HT-29 (cell line): ENCODE results near the gene CPEB2. TPM values are rescaled to one million over a fixed set of nuclear protein-coding genes. Genes with fewer than 3 reads are reported as not detected.
A peak's percentile ranks its signal among the peaks of the same experiment; 100 is the strongest.
"Not testable (repeated sequence)": the region's sequence is repeated elsewhere in the genome, so short reads cannot be mapped to it uniquely, and the experiment has no call there.

Experiments used
- DNase-seq: peaks from one replicate; pipeline ENCODE4 v3.0.0-alpha.2; 2015; ENCODE audit warnings: low spot score
- total RNA-seq: library from RNA; depleted of rRNA; stranded (reverse); fragments of >200 nt; shearing (Covaris generic); gene quantifications from 2 replicates; pipeline ENCODE4 v1.2.3, GENCODE V29; 2014

Gene CPEB2
- total RNA-seq, 1 experiment from 2014 or later: 1.2 TPM

GRCh38 chr4:15043922-15044321, 41.6 kb downstream of the CPEB2 start:
- DNase-seq: no peak

- no peak for DNase-seq
Measured at GRCh38 chr4:15054541-15054940, 52.3 kb downstream of the CPEB2 start.

- DNase-seq: no peak
Measured at GRCh38 chr4:15060213-15060612, 57.9 kb downstream of the CPEB2 start.

GRCh38 chr4:15063341-15063740, 61.1 kb downstream of the CPEB2 start:
- DNase-seq: no peak

DNA sequence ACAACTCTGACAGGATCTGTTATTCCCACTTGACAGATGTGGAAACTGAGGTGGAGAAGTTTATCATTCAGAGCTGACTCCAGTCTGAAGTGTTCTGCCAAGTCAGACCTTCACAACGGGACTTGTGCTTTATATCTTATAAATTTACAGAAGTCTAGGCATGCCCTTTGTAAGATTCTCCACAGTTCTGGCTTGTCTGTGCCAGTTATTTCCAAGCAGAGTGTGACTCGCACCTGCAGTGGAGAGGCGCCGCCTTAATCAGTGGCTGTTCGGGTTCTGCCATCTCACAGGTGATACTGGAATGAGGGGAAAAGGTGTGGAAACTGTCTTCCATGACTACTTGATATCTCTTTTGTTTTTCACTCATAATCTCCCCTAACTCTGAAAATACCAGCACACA, 63.2 kb downstream of the CPEB2 start:
- no peak for DNase-seq

DNA sequence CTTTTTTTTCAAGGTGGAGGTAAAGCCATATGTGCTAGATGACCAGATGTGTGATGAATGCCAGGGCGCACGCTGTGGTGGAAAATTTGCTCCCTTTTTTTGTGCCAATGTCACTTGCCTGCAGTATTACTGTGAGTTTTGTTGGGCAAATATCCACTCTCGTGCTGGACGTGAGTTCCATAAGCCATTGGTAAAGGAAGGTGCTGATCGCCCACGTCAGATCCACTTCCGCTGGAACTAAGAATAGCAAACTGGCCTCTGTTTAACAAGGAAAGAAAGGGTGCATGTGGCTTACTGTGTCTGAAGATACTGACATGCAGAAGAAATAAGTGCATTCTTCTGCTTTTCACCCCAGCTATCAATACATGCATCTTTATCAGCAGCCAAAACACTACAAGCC, 63.9 kb downstream of the CPEB2 start:
- no peak for DNase-seq

- DNase-seq: no peak
Measured at GRCh38 chr4:15068298-15068697, 66.0 kb downstream of the CPEB2 start.

GRCh38 chr4:15075875-15076274, 73.6 kb downstream of the CPEB2 start:
- DNase-seq: no peak

DNA sequence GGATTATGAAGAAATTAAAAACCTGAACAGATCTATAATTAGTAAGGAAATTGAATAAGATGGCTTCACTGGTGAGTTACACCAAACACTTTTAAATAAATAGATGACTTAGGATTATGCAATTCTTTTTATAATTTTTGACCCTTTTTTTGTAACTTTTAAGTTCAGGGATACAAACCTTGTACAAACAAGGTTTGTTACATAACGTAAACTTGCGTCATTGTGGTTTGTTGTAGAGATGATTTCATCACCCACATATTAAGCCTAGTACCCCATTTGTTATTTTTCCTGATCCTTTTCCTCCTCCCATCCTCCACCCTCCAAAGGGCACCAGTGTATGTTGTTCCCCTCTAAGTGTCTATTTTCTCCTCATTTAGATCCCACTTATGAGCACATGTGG, 75.7 kb downstream of the CPEB2 start:
- DNase-seq: no peak

DNA sequence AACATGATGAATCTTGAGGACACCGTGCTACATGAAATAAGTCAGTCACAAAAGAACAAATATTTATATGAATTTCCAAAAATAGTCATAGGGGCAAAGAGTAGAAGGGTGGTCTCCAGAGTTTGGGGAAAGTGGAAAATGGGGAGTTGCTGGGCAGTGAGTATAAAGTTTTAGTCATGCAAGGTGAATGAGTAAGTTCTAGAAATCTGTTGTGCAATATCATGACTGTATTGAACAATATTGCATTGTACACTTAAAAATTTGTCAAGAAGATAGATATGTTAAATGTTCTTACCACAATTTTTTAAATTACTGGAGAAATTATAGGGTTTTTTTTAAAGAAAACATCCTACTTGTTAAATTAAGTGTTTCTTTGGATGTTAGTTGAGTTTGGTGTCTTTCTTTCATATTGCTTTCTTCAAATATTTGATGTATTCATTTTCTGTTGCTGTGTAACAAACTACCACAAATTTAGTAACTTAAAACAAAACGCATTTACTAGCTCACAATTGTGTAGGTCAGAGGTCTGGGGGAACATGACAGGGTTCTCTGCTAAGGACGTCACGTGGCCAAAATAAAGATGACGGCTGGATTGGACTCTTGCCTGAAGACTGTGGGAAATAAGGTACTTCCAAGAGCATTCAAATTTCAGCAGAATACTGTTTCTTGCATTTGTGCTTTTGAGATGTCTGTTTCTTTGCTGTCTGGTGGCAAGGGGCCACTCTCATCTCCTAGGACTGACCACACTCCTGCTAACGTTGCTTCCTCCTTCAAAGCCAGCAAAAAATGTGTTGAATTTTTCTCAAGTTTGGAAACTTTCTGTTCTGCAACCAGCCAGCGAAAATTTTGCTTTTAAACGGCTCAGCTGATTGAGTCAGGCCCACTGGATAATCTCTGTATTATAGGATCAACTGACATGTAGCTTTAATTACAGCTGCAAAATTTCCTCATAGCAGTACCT, 76.7 kb downstream of the CPEB2 start:
- no peak for DNase-seq

- DNase-seq: no peak
Measured at GRCh38 chr4:15084780-15085179, 82.5 kb downstream of the CPEB2 start.

GRCh38 chr4:15085762-15086161, 83.5 kb downstream of the CPEB2 start:
- DNase-seq: not testable (repeated sequence)

- not testable (repeated sequence) for DNase-seq
Measured at GRCh38 chr4:15086259-15086658, 84.0 kb downstream of the CPEB2 start.

DNA sequence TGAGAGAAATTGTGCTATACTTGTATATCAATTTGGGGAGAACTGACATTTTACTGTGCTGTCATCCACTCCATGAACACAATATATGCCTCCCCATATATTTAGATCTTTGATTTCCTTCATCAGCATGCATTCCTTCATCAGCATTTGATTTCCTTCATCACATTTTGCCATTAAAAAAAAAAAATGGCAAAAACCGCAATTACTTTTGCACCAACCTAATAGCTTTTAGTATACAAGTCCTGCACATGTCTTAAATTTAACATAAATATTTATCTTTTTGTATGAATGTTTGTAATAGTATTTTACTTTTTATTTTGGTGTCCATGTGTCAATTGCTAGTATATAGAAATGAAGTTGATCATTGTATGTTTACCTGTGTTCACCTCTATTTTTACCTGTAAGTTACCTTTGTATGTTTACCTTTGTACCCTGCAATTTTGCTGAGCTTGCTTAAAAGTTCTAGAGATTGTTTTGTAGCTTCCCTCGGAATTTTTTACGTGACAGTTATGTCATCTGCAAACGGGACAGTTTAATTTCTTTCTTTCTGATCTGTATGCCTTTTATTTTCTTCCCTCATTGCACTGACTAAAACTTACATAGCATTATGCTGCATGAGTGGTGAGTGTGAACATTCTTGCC, 86.2 kb downstream of the CPEB2 start:
- DNase-seq: no peak

GRCh38 chr4:15089979-15090378, 87.7 kb downstream of the CPEB2 start:
- no peak for DNase-seq

DNA sequence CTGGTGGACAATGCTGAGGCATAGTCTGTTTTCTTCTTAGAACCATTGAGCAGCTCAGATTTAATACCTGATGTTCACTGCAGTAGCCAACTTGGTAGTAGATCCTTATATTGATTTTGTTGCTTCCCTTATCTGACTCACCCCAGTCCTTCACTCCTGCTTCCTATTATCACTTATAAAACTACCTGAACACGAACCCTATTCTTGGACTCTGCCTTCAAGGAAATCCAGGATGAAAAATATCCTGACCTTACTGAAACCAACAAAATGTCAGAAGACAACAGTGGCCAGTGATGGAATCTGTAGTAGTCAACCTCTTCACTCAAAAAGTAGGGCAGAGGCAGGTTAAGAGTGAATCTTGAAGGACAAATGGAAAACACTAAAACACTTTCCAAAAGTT, 98.1 kb downstream of the CPEB2 start:
- DNase-seq: no peak

DNA sequence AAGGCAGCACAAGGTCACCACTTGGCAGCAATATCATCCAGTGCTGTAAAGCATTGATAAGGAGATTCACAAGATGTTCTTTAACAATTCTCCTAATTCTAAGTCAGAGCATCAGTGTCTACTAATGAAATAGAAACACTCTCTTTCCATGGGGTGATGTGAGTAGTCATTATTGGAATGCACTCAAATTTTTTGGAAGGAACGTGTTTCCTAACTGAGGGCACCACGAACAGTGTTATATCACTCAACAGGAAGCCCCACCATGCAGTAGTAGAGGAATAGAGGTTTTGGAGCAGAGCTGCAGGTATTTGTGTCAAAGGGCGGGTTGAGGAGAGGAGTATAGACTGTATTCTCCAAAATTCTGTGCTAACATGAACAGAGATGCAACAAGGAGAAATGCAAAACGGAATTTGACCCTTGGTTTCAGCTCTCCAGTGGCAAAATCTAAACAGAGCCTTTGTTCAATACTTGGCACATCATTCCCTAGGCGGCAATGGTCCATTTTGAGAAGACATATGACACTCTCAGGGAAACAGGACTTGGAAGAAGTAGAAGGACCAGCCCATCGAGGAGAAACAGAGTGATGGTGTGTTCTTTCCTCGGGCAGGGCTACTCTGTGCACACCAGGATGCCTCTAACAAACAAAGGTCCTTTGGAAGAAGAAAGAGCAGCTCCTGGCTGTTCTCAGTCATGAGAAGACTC, 98.9 kb downstream of the CPEB2 start:
- no peak for DNase-seq

DNA sequence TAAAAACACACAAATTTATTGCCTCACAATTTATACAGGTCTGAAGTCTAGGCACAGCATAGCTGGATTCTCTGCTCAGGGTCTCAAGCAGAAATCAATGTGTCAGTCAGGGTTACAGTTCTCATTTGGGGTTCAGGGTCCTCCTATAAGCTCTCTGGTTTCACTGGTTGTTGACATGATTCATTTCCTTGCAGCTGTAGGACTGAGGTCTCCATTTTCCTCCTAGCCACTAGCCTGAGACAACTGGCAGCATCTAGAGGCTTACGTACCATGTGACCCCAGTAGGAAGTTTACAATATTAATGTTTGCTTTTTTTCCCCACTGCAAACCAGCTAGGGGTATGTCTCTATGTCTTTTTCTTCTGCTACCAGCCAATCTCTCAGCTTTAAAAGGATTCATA, 102.5 kb downstream of the CPEB2 start:
- DNase-seq: no peak

- DNase-seq: no peak
Measured at GRCh38 chr4:15106399-15106798, 104.1 kb downstream of the CPEB2 start.

DNA sequence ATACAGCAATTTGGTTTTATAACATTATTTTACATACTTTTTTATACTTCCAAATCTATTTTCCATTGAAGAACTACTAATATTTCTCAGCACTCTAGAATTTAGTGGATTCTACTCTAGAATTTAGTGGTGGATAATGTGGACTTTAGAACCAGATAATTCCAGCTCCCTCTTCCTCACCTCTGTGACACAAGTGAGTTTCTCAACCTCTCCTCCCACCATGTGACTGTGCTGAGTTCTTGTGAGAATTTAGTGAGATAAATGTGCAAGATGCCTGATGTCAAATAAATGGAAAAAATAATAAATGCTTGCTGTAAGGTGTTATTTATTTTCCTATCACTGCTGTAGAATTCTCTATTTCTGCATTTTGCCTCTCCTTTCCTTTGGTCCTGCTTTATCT, 107.3 kb downstream of the CPEB2 start:
- DNase-seq: no peak

GRCh38 chr4:15110120-15110571, 107.9 kb downstream of the CPEB2 start:
- DNase-seq: peak; percentile 38

DNA sequence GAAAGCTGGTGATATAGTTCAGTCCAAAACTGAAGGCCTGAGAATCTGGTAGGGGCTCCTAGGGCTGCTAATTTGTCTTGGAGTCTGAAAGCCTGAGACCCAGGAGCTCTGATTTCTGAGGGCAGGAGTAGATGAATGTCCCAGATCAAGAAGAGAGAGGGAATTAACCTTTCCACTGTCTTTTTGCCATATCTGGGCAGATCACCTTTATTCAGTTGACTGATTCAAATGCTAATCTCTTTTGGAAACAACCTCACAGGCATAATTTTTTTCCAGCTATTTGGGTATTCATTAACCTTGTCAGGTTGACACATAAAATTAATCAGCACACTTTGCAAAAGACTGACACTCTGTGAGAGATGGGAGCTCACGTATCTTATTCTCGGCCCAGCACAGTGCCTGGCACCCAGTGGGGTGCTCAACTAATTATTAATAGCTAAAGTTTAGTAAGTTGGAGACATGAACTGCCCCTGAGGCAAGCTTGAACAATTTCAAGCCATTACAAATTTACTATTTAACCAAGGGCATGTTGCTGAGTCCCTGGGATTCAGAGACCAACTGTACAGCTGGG, 114.3 kb downstream of the CPEB2 start:
- no peak for DNase-seq
